ENCODE measurements around the gene RPN2.

DNA sequence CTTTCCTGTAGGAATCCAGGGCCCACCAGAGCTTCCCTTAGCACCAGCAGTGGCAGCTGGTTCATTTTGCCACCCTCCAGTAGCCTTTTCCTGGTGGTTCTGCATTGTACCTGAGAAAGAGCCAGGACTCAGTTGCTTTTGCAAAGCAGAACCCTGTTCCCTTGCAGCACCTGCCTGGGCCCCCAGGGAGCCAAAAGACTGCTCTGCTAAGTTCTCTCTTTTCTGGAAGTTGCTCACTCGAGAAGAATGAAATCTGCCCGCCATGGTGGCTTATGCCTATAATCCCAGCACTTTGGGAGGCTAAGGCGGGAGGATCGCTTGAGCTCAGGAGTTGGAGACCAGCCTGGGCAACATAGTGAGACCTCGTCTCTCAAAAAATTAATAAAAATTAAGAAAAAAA lies 58.5 kb downstream of the RPN2 start:
- TF ChIP-seq JUND (CRISPR knock-in tag; IDR thresholded peaks at IDR 0.05) (no peak), JUNB (CRISPR knock-in tag; IDR thresholded peaks at IDR 0.05; ENCODE audit: borderline replicate concordance) (no peak)
- TF ChIP-seq, protein P1, sequence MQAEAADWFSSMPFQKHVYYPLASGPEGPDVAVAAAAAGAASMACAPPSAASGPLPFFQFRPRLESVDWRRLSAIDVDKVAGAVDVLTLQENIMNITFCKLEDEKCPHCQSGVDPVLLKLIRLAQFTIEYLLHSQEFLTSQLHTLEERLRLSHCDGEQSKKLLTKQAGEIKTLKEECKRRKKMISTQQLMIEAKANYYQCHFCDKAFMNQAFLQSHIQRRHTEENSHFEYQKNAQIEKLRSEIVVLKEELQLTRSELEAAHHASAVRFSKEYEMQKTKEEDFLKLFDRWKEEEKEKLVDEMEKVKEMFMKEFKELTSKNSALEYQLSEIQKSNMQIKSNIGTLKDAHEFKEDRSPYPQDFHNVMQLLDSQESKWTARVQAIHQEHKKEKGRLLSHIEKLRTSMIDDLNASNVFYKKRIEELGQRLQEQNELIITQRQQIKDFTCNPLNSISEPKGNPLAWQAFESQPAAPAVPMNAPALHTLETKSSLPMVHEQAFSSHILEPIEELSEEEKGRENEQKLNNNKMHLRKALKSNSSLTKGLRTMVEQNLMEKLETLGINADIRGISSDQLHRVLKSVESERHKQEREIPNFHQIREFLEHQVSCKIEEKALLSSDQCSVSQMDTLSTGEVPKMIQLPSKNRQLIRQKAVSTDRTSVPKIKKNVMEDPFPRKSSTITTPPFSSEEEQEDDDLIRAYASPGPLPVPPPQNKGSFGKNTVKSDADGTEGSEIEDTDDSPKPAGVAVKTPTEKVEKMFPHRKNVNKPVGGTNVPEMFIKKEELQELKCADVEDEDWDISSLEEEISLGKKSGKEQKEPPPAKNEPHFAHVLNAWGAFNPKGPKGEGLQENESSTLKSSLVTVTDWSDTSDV (CRISPR knock-in tag; IDR thresholded peaks at IDR 0.05), result no peak

Data from HepG2 (cell line).